KBM-7 (cell line): ENCODE measurements around the gene GGTLC1.
"Not testable (repeated sequence)": the region's sequence is repeated elsewhere in the genome, so short reads cannot be mapped to it uniquely, and the experiment has no call there.

ENCODE experiments used
- DNase-seq: peaks from one replicate; pipeline ENCODE4 v3.0.0-alpha.2; 2015
- in situ Hi-C: fragments of 300-500 bp; cut with MboI; formaldehyde crosslinking; loops from 2 replicates; pipeline ENCODE4 v1.14.3; 2020; ENCODE audit warnings: low sequenced_read_pairs, low pct_unique_long_range_greater_than_20kb, mixed read lengths

The GGTLC1 gene

DNA sequence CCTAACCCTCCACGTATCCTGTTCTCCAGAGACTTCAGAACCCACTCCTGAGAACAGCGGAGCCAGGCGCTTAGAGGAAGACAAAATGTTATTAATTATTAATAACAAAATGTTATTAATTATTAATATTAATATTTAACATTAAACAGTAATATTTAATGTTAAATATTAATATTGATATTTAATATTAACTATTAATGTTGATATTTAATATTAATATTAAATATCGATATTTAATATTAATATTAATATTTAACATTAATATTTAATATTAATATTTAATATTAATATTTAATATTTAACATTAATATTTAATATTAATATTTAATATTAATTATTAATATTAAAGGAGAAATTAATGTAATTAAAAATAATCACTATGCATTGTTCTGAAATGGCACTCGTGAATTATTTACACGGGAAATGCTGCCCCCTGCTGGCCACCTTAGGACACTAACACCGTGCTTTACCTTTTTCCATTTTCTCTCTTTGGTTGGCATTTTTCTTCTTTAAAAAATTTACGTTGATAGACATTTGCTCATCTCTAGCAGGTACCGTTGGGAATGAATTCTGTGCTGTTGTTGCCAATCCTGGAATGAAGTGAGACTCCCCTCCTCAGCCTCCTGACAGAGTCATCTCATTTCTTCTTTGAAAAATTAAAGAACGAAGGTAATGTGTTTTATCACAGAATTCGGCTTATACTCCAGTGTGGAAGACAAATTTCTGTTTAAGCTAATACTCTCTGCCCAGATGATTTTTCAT, 7.5 kb upstream of the GGTLC1 start:
- peak; percentile 19 for DNase-seq
- in situ Hi-C loops = no loop called here

DNA sequence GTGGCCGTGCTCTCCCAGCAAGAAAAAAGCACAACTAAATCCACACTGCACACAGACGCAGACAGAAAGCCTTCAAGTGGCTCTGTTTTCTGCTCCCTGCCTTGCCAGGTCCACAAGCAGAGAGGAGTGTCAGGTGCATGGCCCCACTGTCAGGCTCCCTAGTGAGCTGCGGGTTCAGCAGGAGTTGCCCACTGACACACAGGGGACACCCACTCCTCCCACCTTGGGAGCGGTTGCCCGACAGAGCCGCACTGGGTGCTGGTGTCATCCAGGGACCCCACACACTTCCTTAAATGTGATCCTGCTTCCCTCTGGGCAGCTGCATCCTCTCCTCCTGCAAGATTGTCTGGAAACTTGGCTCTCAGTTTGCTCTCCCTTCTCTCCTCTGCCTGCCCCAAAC, 6.7 kb upstream of the GGTLC1 start:
- DNase-seq, in situ Hi-C loops: not testable (repeated sequence)

DNA sequence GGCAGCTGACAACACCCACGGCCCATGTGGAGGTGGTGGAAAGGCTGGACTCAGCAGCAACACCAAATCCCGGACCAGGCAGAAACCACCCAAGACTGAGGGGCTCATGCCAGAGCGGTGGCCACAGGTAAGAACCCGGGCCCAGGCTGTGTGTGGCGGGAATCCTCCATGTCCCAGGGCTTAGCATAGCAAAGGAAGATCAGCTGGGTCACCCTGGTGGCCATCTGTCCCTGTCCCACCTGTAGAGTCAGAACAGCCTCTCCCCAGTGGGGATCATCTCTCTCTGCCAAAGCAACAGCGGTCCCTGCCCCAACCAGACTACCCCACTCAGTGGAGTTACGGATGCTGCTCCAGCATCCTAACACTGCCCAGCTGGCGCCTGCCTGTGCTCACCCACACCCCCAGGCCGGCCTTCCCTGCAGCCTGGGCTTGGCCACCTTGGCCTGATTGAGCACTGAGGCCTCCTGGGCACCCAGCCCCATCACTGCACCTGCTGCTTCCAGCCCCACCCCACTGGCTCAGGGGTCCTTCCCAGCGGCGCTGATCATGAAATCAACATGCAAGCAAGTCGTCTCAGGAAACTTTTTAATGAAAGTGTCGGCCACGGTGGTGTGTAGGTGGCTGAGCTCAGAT, 5.5 kb upstream of the GGTLC1 start:
- DNase-seq, in situ Hi-C loops: not testable (repeated sequence)

DNA sequence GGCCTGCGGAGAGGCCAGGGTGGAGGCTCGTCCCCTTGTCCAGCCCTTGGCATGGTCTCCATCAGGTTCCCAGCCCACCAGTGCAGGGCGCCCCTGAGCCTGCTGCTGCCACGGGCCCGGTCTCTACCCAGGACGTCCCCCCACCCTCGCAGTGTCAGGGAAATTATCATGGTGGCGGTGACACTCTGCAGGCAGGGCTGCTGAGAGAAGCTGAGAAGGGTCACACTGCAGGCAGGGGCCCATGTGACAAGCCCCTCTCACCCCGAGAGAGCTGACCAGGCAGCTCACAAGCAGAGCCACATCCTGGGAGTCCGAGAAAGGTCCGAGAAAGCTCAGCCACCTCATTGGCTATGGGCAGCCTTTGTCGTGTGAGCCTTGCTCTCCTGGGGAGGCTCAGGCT, 4.9 kb upstream of the GGTLC1 start:
- DNase-seq, in situ Hi-C loops: not testable (repeated sequence)

DNA sequence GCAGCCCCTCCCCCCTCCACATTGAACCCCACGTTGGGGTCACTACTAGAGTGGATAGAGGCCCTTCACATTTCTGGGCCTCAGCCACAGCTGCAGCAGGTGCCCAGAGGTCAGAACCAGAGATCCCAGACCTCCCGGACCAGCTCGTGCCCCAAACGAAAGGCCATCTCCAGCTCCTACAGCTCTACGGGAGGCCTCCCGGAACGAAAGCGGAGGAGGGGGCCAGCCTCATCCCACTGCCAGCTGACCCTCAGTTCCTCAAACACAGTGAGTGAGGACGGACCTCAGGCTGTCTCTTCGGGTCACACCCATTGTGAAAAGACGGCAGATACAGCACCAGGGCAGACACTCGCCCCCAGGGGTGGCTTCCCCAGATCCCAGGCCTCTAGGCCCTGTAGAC, 1.7 kb upstream of the GGTLC1 start:
- in situ Hi-C loops, DNase-seq: not testable (repeated sequence)

DNA sequence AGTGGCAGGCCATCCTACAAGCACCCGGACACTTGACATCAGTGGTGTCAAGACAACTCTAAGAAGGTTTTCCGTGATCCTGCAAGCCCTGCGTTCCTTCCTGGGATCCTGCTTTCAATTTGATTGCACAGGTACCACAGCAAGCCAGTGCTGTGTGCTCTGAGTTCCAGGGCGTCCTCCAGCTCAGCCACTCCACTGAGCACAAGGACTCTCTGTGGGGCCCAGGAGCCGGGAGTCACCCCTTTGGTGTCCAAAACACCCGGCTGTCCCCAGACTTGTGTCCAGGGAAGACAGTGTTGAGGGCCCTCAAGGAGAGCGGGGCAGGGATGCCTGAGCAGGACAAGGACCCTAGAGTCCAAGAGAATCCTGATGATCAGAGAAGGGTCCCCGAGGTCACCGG, 387 bp upstream of the GGTLC1 start:
- DNase-seq, in situ Hi-C loops: not testable (repeated sequence)

DNA sequence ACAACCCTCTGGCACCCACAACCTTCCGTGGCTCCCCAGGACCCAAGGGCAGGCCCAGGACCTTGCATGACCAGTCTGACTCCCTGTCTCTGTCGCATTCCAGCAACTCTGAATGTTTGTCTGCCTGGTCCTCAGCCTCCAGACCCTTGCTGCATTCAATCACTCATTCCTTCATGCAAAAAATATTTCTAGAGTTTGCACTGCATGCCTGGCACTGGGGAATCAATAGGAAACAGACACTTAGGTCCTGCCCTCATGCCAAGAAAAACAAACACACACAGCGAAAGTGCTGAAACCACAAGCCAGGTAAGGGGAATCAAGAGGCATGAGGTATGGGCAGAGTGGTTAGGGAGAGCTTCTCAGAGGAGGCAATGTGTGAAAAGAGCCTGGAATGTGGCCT, 1.9 kb downstream of the GGTLC1 start:
- in situ Hi-C loops, DNase-seq: not testable (repeated sequence)

DNA sequence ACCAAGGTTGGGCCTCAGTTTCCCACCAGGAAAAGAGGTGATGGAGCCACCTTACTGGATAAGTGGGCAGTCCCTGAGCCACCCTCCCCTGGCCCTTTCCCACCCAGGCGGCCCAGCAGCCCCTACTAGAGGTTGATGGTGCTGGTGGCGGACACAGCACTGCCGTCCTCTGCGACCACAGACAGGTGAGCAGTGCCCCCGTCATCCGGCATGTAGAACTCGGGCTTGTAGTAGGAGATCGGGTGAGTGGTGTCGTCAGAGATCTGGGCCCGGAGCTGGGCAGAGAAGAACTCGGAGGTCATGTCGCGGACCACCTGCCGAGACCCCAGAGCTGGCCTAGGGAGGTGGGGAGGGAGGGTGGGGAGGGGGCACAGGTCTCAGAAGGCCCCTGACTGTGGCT, 2.3 kb downstream of the GGTLC1 start:
- in situ Hi-C loops, DNase-seq: not testable (repeated sequence)

DNA sequence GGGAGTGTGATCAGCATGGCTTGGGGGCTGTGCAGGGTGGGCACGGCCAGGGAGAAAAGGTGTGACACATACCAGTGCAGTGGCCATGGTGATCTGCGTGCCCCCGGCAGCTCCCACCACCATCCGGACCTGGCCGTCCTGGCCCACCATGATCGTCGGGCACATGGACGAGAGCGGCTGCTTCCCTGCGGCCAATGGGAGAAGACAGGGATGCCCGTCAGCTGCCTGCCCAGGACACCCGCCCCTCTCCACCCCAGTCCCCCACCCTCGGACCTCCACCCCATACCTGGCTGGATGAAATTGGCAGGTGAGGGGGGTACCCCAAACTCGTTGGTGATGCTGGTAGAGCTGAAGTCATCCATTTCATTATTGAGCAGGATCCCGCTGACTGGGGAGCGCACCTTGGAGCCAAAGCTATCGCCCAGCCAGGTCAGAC, 2.8 kb downstream of the GGTLC1 start:
- in situ Hi-C loops, DNase-seq: not testable (repeated sequence)

DNA sequence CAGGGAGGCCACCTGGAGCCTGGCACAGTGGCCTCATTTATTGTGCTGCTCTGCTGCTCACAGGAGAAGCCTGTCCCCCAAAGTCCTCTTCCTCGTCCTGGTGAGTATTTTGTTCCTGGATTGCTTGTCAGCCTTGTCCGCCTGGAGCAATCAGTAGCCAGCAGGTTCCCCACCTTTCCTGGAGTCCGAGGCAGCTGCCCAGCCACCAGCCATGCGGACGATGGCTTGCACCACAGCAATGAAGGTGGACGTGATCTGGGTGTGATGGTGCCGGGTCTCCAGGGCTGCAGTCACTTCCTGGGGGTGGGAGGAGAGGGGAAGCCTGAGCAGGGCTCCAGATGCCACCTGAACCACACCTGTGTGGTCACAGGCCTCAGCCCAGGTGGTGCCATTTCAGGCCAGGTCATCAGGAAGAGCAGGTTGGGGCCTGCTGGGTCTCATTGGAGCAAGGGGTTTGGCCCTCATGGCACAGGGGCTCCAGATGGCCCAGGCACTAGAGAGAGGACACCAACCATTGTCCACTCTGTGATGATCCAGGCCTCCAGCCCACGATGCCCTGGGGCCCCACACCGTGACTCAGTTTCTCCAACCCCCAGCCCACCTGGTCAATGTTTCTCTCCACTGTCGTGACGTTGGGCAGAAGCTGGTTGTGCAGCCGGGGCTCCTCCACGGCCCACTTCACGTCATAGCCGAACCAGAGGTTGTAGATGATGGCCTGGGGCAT, 3.4 kb downstream of the GGTLC1 start:
- in situ Hi-C loops, DNase-seq: not testable (repeated sequence)

DNA sequence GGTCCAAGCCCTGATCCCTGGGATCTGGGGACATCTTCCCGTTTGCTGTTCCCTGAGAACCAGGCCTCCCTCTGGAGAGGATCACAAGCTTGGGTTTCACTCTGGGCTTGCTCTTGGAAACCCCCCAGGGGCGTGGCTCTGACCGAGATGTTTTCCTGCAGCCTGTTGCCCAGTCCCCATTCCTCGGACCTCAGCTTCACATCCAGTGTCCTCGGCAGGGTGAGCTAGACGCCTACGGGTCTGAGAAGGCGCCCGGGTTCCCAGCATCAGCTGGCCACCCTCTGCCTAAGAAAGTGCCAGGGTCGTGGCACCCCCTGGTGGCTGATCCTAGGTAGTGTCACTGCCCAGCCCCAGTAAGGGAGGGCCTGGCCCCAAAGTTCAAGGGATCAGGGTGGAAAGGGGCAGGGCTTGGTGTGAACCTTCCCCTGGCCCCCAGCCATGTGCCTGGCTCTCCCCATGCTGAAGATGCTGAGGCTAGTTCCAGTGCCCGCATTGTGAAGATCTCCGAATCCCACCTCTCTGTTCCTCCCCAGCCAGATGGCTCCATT, 4.0 kb downstream of the GGTLC1 start:
- in situ Hi-C loops = not testable (repeated sequence)

DNA sequence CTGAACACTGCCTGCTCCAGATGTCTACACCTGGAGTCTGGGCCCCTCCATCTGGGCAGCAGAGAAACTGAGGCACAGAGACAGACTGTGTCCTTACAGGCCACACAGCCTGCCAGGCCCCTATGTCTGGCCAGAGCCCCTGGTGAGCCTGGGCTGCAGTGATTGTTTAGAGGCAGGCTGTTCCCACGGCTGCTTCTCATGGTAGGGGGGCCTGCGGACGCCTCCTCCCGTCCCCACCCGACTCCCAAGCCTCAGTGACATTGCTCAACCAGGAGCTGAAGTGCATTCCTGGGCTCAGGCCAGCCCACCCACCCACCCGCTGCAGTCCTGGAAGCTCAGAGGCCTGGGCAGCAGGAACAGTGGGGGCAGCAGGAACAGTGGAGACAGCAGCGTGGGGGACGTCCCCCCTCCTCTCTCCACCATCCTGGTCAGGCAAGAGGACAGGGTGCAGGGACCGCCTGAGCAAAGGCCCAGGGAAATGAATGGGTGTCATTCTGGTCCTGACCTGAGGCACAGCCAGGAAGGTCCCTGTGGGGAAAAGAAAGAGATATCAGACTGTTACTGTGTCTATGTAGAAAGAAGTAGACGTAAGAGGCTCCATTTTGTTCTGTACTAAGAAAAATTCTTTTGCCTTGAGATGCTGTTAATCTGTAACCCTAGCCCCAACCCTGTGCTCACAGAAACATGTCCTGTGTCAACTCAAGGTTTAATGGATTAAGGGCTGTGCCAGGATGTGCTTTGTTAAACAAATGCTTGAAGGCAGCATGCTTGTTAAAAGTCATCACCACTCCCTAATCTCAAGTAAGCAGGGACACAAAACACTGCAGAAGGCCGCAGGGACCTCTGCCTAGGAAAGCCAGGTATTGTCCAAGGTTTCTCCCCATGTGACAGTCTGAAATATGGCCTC, 6.2 kb downstream of the GGTLC1 start:
- DNase-seq, in situ Hi-C loops: not testable (repeated sequence)

More for the DNA sequence above, 4.0 kb downstream of the GGTLC1 start:
- DNase-seq = not testable (repeated sequence)

DNA sequence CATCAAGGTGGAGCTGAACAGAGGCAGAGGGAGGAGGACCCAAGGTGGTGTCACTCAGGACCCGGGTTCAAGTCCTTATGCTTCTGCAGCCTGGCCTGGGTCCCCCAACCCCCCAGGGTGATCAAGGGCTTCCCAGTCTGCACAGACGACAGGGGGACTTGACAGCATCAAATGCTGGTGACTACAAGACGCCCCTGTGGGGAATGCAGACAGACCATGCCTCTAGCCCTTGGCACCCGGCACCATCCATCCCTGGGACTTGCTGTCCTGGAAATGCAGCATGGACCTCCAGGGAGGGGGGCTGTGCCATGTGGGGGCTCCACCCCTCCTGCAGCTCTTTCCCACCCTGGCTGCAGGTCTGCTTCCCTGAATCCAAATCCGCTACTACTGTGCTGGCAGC, 7.1 kb downstream of the GGTLC1 start:
- in situ Hi-C loops, DNase-seq: not testable (repeated sequence)

DNA sequence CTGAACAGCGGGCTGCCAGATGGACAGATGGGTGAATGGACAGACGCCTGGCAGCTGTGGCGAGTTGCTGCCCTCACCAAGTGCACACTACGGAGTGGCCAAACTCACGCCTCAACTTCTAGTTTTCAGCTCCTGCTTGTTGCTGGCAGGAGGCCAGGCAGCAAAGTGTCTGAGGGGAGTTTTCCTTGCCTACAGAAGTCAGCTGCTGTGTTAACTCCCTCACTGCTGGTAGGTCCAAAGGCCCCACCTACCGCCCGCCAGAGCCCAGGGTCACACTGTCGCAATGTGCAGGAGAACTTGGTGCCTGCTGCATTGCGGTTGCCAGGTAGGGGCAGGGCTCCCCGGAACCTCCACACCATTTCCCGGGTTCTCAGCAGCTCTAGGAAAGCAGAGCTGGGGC, 7.6 kb downstream of the GGTLC1 start:
- DNase-seq, in situ Hi-C loops: not testable (repeated sequence)

DNA sequence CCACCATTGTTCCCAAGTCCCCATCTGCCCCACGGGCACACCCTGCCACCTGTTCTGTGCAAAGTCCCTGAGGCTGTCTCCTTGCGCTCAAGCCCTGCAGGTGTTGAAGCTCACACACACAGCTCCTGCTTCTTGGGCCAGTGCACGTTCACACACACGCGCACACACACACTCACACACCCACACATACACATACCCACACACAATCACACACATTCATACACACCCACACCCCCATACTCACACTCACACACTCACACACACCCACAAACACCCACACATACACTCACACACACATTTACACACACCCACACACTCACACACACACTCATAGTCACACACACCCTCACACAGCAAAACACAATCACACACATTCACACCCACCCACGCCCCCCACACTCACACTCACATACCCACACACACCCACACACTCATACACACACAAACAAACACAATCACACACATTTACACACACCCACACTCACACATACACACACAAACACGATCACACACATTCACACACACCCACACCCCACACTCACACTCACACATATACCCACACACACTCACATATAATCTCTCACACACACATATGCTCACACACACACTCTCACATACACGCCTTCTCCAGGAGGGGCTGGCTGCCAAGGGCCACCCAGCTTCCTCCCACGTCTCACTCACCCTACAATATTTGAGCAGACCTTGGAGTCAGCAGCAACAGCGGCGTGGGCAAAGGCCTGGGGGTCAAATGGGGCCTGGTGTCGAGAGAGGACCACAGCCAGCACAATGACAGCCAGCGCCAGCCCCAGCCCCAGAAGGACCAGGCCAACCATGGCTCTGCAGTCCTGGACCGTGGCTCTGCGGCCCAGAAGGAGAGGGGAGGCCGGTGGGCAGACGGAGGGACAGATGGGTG, 8.4 kb downstream of the GGTLC1 start:
- in situ Hi-C loops, DNase-seq: not testable (repeated sequence)

DNA sequence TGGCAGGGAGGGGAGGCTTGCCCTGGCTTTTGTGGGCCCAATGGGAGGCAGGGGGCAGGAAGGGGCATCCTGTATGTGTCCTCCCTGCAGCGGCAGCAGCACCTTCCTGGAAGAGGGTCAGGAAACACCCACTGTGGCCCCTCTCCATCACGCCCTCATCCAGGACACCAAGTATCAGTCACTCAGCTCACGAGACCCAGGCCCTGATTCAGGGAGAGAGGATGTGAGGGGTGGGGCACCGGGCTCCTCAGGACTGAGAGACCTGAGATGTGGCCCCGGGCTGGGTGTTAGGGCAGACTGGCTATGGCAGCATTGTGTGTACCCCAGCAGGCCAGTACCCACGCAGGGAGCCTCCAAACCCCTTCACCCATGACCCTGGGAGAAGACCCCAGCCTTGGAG, 9.2 kb downstream of the GGTLC1 start:
- in situ Hi-C loops, DNase-seq: not testable (repeated sequence)

DNA sequence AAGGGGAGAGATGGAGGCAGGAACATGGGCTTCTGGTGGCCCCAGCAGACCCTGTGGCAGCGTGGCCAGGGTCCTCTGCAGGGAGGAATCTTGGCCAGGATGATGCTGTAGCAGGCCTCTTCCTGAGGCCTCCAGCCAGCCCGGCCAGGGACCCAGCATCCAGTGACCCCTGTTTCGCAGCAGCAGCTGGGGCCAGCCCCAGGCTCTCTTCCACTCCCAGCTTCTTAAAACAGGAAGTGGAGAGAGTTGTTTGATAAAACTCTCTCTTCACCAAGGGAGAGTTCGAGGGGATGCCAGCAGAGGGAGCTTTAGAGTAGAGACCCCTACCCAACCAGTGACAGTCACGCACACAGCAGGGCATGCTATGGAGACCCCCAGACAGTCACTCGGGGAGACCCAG, 10.1 kb downstream of the GGTLC1 start:
- in situ Hi-C loops = not testable (repeated sequence)
- DNase-seq = peak; percentile 28

DNA sequence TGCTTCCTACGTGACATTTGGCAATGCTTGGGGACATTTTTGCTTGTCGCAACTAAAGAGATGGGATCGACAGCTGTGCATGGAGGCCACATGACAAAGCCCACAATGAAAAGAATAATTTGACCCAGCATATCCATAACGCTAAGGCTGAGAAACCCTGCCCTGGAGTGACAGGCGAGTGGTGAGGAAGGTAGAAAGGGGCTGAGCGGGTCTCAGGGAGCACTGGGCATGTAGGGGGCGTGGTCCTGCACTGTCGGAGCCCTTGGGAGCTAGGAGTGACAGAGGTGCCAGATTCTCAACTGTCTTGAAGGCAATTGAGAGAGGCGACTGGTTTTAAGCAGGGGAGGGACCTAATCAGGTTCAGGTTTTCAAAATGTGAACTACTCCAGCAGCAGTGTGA, 13.6 kb downstream of the GGTLC1 start:
- no peak for DNase-seq
- in situ Hi-C loops = no loop called here
